Activated naive CD4-positive, alpha-beta T cell treated with anti-CD3 and anti-CD28 coated beads for 36 hours (primary cell): ENCODE measurements around the gene TCERG1L. TPM values are rescaled to one million over a fixed set of nuclear protein-coding genes. Genes with fewer than 3 reads are reported as not detected.
"Not testable (repeated sequence)": the region's sequence is repeated elsewhere in the genome, so short reads cannot be mapped to it uniquely, and the experiment has no call there.

Experiments used
- CTCF ChIA-PET: fragments of 350-600 bp; sonication (Branson Sonifier 250); formaldehyde crosslinking; loops from one replicate; lab custom pipeline; 2021; ENCODE audit warnings: antibody characterized with exemption; lab: Charles Lee
- DNase-seq: peaks from one replicate; pipeline ENCODE4 v3.0.0-alpha.2; 2020
- H3K27ac Mint-ChIP-seq: one replicate; pipeline ENCODE4 v1.8.0; 2021; ENCODE audit warnings: mild to moderate bottlenecking, mixed read lengths
- H3K27me3 Mint-ChIP-seq: one replicate; pipeline ENCODE4 v1.8.0; 2021; ENCODE audit warnings: low read depth, mixed read lengths
- H3K36me3 Mint-ChIP-seq: one replicate; pipeline ENCODE4 v1.8.0; 2021; ENCODE audit warnings: low read depth, mixed read lengths
- H3K4me1 Mint-ChIP-seq: one replicate; pipeline ENCODE4 v1.8.0; 2021; ENCODE audit warnings: low read depth, mixed read lengths
- H3K4me3 Mint-ChIP-seq: one replicate; pipeline ENCODE4 v1.8.0; 2021; ENCODE audit warnings: mild to moderate bottlenecking, moderate library complexity, mixed read lengths
- H3K9me3 Mint-ChIP-seq: one replicate; pipeline ENCODE4 v1.8.0; 2021; ENCODE audit warnings: mixed read lengths
- intact Hi-C: fragments of 100-400 bp; cut with micrococcal nuclease; formaldehyde crosslinking; loops from one replicate; pipeline ENCODE4 v1.15.1; 2023
- total RNA-seq, 2 experiments: library from RNA; stranded (reverse); gene quantifications; one replicate each; pipeline ENCODE4 v1.2.3, GENCODE V29; 2021

TCERG1L gene
- total RNA-seq, 2 experiments from 2014 or later = 0.10 TPM; not detected in 1

GRCh38 chr10:131337741-131338140, 26.2 kb upstream of the TCERG1L start:
- no peaks in the 10 kb centered on the region for H3K36me3 Mint-ChIP-seq
- no peak for DNase-seq
- no peak overlapping the region for H3K27ac Mint-ChIP-seq
- peaks cover 4% of the 10 kb centered on the region for H3K27me3 Mint-ChIP-seq
- intact Hi-C loops = no loop called here
- CTCF ChIA-PET = no interaction called here
- H3K4me3 Mint-ChIP-seq = no peak overlapping the region
- H3K4me1 Mint-ChIP-seq = no peaks in the 10 kb centered on the region
- H3K9me3 Mint-ChIP-seq = peaks cover 7% of the 10 kb centered on the region

GRCh38 chr10:131332821-131333220, 21.3 kb upstream of the TCERG1L start:
- CTCF ChIA-PET = interaction anchor here (0.6 kb wide), 1 partner anchor 81 kb away, joined by 3 read pairs; no protein-coding TSS in a partner anchor
- DNase-seq = no peak
- H3K9me3 Mint-ChIP-seq = peaks cover 7% of the 10 kb centered on the region
- intact Hi-C loops = no loop called here
- H3K36me3 Mint-ChIP-seq = no peaks in the 10 kb centered on the region
- no peak overlapping the region for H3K27ac Mint-ChIP-seq
- H3K4me3 Mint-ChIP-seq = no peak overlapping the region
- no peaks in the 10 kb centered on the region for H3K4me1 Mint-ChIP-seq
- H3K27me3 Mint-ChIP-seq = peaks cover 4% of the 10 kb centered on the region

GRCh38 chr10:131323880-131324279, 12.4 kb upstream of the TCERG1L start:
- H3K4me3 Mint-ChIP-seq = no peak overlapping the region
- DNase-seq = no peak
- H3K36me3 Mint-ChIP-seq = no peaks in the 10 kb centered on the region
- H3K27me3 Mint-ChIP-seq = peaks cover 26% of the 10 kb centered on the region
- no peak overlapping the region for H3K27ac Mint-ChIP-seq
- no peaks in the 10 kb centered on the region for H3K4me1 Mint-ChIP-seq
- CTCF ChIA-PET = no interaction called here
- no peaks in the 10 kb centered on the region for H3K9me3 Mint-ChIP-seq
- intact Hi-C loops = no loop called here

- DNase-seq = no peak
- H3K9me3 Mint-ChIP-seq = no peaks in the 10 kb centered on the region
- CTCF ChIA-PET = no interaction called here
- no peaks in the 10 kb centered on the region for H3K36me3 Mint-ChIP-seq
- no peak overlapping the region for H3K27ac Mint-ChIP-seq
- intact Hi-C loops = no loop called here
- H3K4me3 Mint-ChIP-seq = no peak overlapping the region
- H3K27me3 Mint-ChIP-seq = peaks cover 33% of the 10 kb centered on the region
- H3K4me1 Mint-ChIP-seq = no peaks in the 10 kb centered on the region
Measured at GRCh38 chr10:131323025-131323424, 11.5 kb upstream of the TCERG1L start.

- CTCF ChIA-PET, H3K36me3 Mint-ChIP-seq, intact Hi-C loops, H3K4me3 Mint-ChIP-seq, H3K9me3 Mint-ChIP-seq, H3K4me1 Mint-ChIP-seq, DNase-seq, H3K27ac Mint-ChIP-seq: not testable (repeated sequence)
- peaks cover 38% of the 10 kb centered on the region for H3K27me3 Mint-ChIP-seq
Measured at GRCh38 chr10:131322575-131322974, 11.1 kb upstream of the TCERG1L start.

- Mint-ChIP-seq H3K9me3 (no peaks in the 10 kb centered on the region), H3K36me3 (no peaks in the 10 kb centered on the region), H3K4me3 (no peak overlapping the region), H3K27me3 (peaks cover 42% of the 10 kb centered on the region), H3K4me1 (no peaks in the 10 kb centered on the region), H3K27ac (no peak overlapping the region)
- intact Hi-C loops = no loop called here
- CTCF ChIA-PET = no interaction called here
- DNase-seq = no peak
Measured at GRCh38 chr10:131320860-131321604, 9.5 kb upstream of the TCERG1L start.

GRCh38 chr10:131318814-131319213, 7.3 kb upstream of the TCERG1L start:
- Mint-ChIP-seq H3K27me3 (peaks cover 42% of the 10 kb centered on the region), H3K4me1 (no peaks in the 10 kb centered on the region), H3K4me3 (no peak overlapping the region), H3K9me3 (no peaks in the 10 kb centered on the region), H3K27ac (no peak overlapping the region), H3K36me3 (no peaks in the 10 kb centered on the region)
- CTCF ChIA-PET = no interaction called here
- no peak for DNase-seq
- intact Hi-C loops = no loop called here

- H3K27me3 Mint-ChIP-seq = peaks cover 40% of the 10 kb centered on the region
- no peaks in the 10 kb centered on the region for H3K9me3 Mint-ChIP-seq
- no peak overlapping the region for H3K4me3 Mint-ChIP-seq
- no peaks in the 10 kb centered on the region for H3K36me3 Mint-ChIP-seq
- H3K4me1 Mint-ChIP-seq = no peaks in the 10 kb centered on the region
- no peak for DNase-seq
- CTCF ChIA-PET = no interaction called here
- intact Hi-C loops = no loop called here
- H3K27ac Mint-ChIP-seq = no peak overlapping the region
Measured at GRCh38 chr10:131318291-131318690, 6.8 kb upstream of the TCERG1L start.

GRCh38 chr10:131316321-131317075, 5.0 kb upstream of the TCERG1L start:
- DNase-seq = no peak
- CTCF ChIA-PET = no interaction called here
- H3K36me3 Mint-ChIP-seq = no peaks in the 10 kb centered on the region
- intact Hi-C loops = no loop called here
- peaks cover 35% of the 10 kb centered on the region for H3K27me3 Mint-ChIP-seq
- H3K4me1 Mint-ChIP-seq = no peaks in the 10 kb centered on the region
- no peak overlapping the region for H3K4me3 Mint-ChIP-seq
- H3K27ac Mint-ChIP-seq = no peak overlapping the region
- no peaks in the 10 kb centered on the region for H3K9me3 Mint-ChIP-seq

- Mint-ChIP-seq H3K4me1 (peaks cover 4% of the 10 kb centered on the region), H3K4me3 (no peak overlapping the region), H3K27ac (no peak overlapping the region), H3K36me3 (no peaks in the 10 kb centered on the region), H3K9me3 (no peaks in the 10 kb centered on the region), H3K27me3 (peaks cover 37% of the 10 kb centered on the region)
- CTCF ChIA-PET = no interaction called here
- intact Hi-C loops = no loop called here
- DNase-seq = no peak
Measured at GRCh38 chr10:131315344-131315743, 3.8 kb upstream of the TCERG1L start.

- CTCF ChIA-PET = no interaction called here
Measured at GRCh38 chr10:131314799-131315198, 3.3 kb upstream of the TCERG1L start.

GRCh38 chr10:131314148-131314547, 2.6 kb upstream of the TCERG1L start:
- H3K9me3 Mint-ChIP-seq = no peaks in the 10 kb centered on the region
- H3K27me3 Mint-ChIP-seq = peaks cover 43% of the 10 kb centered on the region
- intact Hi-C loops = no loop called here

More at GRCh38 chr10:131314799-131315198, 3.3 kb upstream of the TCERG1L start:
- DNase-seq = no peak
- Mint-ChIP-seq H3K9me3 (no peaks in the 10 kb centered on the region), H3K27ac (no peak overlapping the region), H3K4me3 (no peak overlapping the region), H3K4me1 (peaks cover 5% of the 10 kb centered on the region), H3K36me3 (no peaks in the 10 kb centered on the region), H3K27me3 (peaks cover 41% of the 10 kb centered on the region)
- intact Hi-C loops = no loop called here

GRCh38 chr10:131313377-131313776, 1.9 kb upstream of the TCERG1L start:
- H3K4me3 Mint-ChIP-seq = no peak overlapping the region
- peaks cover 5% of the 10 kb centered on the region for H3K4me1 Mint-ChIP-seq
- no peaks in the 10 kb centered on the region for H3K9me3 Mint-ChIP-seq
- no peak for DNase-seq
- no peaks in the 10 kb centered on the region for H3K36me3 Mint-ChIP-seq
- CTCF ChIA-PET = no interaction called here
- H3K27ac Mint-ChIP-seq = no peak overlapping the region
- peaks cover 42% of the 10 kb centered on the region for H3K27me3 Mint-ChIP-seq
- intact Hi-C loops = no loop called here

More at GRCh38 chr10:131314148-131314547, 2.6 kb upstream of the TCERG1L start:
- Mint-ChIP-seq H3K4me3 (no peak overlapping the region), H3K36me3 (no peaks in the 10 kb centered on the region), H3K27ac (no peak overlapping the region), H3K4me1 (peaks cover 5% of the 10 kb centered on the region)
- CTCF ChIA-PET = no interaction called here
- no peak for DNase-seq
